ENCODE results near the gene CCDC9. TPM values are rescaled to one million over a fixed set of nuclear protein-coding genes. Genes with fewer than 3 reads are reported as not detected.

CCDC9 gene
- total and polyA plus RNA-seq, 2 of the 13 experiments (the other 11 are each of a cell fraction or from before 2014, with no cell fraction given), result 2.9 to 6.3 TPM

DNA sequence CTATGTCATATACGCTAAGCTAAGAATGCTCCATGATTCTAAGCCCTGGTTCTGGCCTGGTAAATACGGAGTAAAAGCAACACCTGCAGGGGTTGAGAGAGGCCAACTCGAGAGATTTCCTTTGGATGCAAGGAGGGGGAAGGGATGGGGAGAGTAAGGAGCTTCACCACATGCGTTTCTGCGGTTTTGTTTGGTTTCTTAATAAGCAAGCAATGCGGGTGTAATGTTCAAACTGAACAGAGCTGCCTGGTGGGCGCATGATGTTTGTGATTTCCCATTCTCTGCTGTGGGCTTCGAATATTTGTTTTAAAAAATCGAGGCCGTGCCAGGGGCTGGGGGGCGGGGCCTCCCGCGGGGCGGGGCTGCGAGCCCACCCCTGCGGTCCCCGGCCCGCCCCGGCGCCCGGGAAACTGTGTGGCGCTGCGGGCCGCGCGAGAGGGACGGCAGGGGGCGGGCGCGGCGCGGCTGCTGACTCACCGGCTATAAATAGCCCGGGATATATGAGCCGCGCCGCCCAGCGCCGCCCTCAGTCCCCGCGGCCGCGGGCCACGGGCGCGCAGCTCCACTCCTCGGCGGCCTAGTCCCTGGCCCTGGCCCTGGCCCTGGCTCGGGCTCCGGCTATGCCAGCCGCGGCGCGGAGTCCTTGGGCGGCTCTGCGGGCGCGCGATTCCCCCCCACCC, 30.4 kb upstream of the CCDC9 start (continued):
- TF ChIP-seq ETV5 (CRISPR knock-in tag; IDR thresholded peaks at IDR 0.05; ENCODE audit: borderline replicate concordance) (peak; percentile 64; the same call in 1 of the 2 replicates), TBP (CRISPR knock-in tag; IDR thresholded peaks at IDR 0.05) (no peak), ZNF496 (CRISPR knock-in tag; IDR thresholded peaks at IDR 0.05; ENCODE audit: insufficient replicate concordance) (no peak), AHR (CRISPR knock-in tag; IDR thresholded peaks at IDR 0.05) (no peak), FLYWCH1 (CRISPR knock-in tag; IDR thresholded peaks at IDR 0.05) (no peak), HNRNPLL (IDR thresholded peaks at IDR 0.05; ENCODE audit: low read depth, low read length, poor library complexity, severe bottlenecking) (peak; percentile 40), ZNF530 (CRISPR knock-in tag; IDR thresholded peaks at IDR 0.05; ENCODE audit: low read depth) (no peak), ZNF83 (CRISPR knock-in tag; IDR thresholded peaks at IDR 0.05; ENCODE audit: borderline replicate concordance) (no peak)
- TF ChIP-seq, protein P1, sequence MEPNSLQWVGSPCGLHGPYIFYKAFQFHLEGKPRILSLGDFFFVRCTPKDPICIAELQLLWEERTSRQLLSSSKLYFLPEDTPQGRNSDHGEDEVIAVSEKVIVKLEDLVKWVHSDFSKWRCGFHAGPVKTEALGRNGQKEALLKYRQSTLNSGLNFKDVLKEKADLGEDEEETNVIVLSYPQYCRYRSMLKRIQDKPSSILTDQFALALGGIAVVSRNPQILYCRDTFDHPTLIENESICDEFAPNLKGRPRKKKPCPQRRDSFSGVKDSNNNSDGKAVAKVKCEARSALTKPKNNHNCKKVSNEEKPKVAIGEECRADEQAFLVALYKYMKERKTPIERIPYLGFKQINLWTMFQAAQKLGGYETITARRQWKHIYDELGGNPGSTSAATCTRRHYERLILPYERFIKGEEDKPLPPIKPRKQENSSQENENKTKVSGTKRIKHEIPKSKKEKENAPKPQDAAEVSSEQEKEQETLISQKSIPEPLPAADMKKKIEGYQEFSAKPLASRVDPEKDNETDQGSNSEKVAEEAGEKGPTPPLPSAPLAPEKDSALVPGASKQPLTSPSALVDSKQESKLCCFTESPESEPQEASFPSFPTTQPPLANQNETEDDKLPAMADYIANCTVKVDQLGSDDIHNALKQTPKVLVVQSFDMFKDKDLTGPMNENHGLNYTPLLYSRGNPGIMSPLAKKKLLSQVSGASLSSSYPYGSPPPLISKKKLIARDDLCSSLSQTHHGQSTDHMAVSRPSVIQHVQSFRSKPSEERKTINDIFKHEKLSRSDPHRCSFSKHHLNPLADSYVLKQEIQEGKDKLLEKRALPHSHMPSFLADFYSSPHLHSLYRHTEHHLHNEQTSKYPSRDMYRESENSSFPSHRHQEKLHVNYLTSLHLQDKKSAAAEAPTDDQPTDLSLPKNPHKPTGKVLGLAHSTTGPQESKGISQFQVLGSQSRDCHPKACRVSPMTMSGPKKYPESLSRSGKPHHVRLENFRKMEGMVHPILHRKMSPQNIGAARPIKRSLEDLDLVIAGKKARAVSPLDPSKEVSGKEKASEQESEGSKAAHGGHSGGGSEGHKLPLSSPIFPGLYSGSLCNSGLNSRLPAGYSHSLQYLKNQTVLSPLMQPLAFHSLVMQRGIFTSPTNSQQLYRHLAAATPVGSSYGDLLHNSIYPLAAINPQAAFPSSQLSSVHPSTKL (CRISPR knock-in tag; IDR thresholded peaks at IDR 0.05), result peak; percentile 32; the same call in 1 of the 2 replicates
- TF ChIP-seq, protein P2, sequence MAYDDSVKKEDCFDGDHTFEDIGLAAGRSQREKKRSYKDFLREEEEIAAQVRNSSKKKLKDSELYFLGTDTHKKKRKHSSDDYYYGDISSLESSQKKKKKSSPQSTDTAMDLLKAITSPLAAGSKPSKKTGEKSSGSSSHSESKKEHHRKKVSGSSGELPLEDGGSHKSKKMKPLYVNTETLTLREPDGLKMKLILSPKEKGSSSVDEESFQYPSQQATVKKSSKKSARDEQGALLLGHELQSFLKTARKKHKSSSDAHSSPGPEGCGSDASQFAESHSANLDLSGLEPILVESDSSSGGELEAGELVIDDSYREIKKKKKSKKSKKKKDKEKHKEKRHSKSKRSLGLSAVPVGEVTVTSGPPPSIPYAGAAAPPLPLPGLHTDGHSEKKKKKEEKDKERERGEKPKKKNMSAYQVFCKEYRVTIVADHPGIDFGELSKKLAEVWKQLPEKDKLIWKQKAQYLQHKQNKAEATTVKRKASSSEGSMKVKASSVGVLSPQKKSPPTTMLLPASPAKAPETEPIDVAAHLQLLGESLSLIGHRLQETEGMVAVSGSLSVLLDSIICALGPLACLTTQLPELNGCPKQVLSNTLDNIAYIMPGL (CRISPR knock-in tag; IDR thresholded peaks at IDR 0.05; ENCODE audit: borderline replicate concordance in 1 of 2, low read depth in 1 of 2), result no peak
- TF ChIP-seq, protein P3, sequence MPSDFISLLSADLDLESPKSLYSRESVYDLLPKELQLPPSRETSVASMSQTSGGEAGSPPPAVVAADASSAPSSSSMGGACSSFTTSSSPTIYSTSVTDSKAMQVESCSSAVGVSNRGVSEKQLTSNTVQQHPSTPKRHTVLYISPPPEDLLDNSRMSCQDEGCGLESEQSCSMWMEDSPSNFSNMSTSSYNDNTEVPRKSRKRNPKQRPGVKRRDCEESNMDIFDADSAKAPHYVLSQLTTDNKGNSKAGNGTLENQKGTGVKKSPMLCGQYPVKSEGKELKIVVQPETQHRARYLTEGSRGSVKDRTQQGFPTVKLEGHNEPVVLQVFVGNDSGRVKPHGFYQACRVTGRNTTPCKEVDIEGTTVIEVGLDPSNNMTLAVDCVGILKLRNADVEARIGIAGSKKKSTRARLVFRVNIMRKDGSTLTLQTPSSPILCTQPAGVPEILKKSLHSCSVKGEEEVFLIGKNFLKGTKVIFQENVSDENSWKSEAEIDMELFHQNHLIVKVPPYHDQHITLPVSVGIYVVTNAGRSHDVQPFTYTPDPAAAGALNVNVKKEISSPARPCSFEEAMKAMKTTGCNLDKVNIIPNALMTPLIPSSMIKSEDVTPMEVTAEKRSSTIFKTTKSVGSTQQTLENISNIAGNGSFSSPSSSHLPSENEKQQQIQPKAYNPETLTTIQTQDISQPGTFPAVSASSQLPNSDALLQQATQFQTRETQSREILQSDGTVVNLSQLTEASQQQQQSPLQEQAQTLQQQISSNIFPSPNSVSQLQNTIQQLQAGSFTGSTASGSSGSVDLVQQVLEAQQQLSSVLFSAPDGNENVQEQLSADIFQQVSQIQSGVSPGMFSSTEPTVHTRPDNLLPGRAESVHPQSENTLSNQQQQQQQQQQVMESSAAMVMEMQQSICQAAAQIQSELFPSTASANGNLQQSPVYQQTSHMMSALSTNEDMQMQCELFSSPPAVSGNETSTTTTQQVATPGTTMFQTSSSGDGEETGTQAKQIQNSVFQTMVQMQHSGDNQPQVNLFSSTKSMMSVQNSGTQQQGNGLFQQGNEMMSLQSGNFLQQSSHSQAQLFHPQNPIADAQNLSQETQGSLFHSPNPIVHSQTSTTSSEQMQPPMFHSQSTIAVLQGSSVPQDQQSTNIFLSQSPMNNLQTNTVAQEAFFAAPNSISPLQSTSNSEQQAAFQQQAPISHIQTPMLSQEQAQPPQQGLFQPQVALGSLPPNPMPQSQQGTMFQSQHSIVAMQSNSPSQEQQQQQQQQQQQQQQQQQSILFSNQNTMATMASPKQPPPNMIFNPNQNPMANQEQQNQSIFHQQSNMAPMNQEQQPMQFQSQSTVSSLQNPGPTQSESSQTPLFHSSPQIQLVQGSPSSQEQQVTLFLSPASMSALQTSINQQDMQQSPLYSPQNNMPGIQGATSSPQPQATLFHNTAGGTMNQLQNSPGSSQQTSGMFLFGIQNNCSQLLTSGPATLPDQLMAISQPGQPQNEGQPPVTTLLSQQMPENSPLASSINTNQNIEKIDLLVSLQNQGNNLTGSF (CRISPR knock-in tag; IDR thresholded peaks at IDR 0.05), result no peak
- TF ChIP-seq, protein P4, sequence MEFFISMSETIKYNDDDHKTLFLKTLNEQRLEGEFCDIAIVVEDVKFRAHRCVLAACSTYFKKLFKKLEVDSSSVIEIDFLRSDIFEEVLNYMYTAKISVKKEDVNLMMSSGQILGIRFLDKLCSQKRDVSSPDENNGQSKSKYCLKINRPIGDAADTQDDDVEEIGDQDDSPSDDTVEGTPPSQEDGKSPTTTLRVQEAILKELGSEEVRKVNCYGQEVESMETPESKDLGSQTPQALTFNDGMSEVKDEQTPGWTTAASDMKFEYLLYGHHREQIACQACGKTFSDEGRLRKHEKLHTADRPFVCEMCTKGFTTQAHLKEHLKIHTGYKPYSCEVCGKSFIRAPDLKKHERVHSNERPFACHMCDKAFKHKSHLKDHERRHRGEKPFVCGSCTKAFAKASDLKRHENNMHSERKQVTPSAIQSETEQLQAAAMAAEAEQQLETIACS (CRISPR knock-in tag; IDR thresholded peaks at IDR 0.05), result 0 out of 2 replicates have a peak, but pooled peaks have one; percentile 34
